ENCODE measurements around the gene BLOC1S3.

Gene BLOC1S3

DNA sequence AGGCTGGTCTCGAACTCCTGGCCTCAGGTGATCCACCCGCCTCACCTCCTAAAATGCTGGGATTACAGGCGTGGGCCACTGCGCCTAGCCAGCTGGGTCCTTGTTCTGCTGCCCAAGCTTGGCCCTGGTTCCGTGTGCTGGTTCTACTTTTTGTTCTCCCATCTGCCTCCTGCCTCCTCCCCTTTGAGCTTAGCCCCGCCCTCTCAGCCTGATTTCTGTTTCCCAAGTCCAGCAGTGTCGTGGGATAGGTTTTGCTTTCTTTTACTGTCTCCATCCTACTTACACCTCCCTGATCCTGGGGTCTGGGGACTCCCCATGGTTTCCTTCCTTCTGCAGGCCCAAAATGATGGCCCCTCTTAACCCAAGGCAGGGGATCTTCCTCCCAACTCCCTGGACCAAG lies 2.4 kb downstream of the BLOC1S3 start:
- TF ChIP-seq TAF1 (IDR thresholded peaks at IDR 0.05; ENCODE audit: borderline replicate concordance, insufficient read depth, low read length) (no peak), SIN3A (IDR thresholded peaks at IDR 0.05; ENCODE audit: borderline replicate concordance, insufficient read depth, low read length) (no peak), POLR2AphosphoS5 (IDR thresholded peaks at IDR 0.05; ENCODE audit: low read depth, low read length) (no peak), FOXP2 (optimal IDR thresholded peaks at IDR 0.05; ENCODE audit: borderline replicate concordance, extremely low read depth, extremely low read length, insufficient read depth) (no peak)
- TF ChIP-seq, protein P1, sequence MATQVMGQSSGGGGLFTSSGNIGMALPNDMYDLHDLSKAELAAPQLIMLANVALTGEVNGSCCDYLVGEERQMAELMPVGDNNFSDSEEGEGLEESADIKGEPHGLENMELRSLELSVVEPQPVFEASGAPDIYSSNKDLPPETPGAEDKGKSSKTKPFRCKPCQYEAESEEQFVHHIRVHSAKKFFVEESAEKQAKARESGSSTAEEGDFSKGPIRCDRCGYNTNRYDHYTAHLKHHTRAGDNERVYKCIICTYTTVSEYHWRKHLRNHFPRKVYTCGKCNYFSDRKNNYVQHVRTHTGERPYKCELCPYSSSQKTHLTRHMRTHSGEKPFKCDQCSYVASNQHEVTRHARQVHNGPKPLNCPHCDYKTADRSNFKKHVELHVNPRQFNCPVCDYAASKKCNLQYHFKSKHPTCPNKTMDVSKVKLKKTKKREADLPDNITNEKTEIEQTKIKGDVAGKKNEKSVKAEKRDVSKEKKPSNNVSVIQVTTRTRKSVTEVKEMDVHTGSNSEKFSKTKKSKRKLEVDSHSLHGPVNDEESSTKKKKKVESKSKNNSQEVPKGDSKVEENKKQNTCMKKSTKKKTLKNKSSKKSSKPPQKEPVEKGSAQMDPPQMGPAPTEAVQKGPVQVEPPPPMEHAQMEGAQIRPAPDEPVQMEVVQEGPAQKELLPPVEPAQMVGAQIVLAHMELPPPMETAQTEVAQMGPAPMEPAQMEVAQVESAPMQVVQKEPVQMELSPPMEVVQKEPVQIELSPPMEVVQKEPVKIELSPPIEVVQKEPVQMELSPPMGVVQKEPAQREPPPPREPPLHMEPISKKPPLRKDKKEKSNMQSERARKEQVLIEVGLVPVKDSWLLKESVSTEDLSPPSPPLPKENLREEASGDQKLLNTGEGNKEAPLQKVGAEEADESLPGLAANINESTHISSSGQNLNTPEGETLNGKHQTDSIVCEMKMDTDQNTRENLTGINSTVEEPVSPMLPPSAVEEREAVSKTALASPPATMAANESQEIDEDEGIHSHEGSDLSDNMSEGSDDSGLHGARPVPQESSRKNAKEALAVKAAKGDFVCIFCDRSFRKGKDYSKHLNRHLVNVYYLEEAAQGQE (IDR thresholded peaks at IDR 0.05; ENCODE audit: insufficient read depth in 1 of 2, low read depth in 2 of 2, low read length in 2 of 2), result no peak

DNA sequence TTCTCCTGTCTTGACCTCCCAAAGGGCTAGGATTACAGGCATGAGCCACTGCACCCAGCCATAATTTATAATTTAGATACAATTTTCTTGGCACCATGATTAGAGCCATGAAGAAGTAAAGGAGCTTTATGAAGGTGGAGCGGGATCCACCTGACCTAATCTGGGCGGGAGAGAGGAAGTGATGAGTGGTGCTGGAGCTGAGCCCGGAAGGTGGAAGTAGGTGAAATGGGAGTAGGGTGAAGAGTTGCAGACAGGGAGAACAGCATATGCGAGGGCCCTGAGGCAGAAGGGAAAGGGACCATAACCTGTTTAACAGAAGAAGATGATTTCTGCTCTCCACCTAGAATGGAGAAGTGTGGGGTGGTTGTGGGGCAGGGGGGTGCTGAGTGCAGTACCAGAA lies 4.2 kb downstream of the BLOC1S3 start:
- no peak for TF ChIP-seq TAF1 (IDR thresholded peaks at IDR 0.05; ENCODE audit: borderline replicate concordance, insufficient read depth, low read length)
- TF ChIP-seq SIN3A (IDR thresholded peaks at IDR 0.05; ENCODE audit: borderline replicate concordance, insufficient read depth, low read length), result no peak
- TF ChIP-seq POLR2AphosphoS5 (IDR thresholded peaks at IDR 0.05; ENCODE audit: low read depth, low read length), result no peak
- TF ChIP-seq FOXP2 (optimal IDR thresholded peaks at IDR 0.05; ENCODE audit: borderline replicate concordance, extremely low read depth, extremely low read length, insufficient read depth), result no peak
- TF ChIP-seq, protein P1 (IDR thresholded peaks at IDR 0.05; ENCODE audit: insufficient read depth in 1 of 2, low read depth in 2 of 2, low read length in 2 of 2), result no peak

- TF ChIP-seq SIN3A (IDR thresholded peaks at IDR 0.05; ENCODE audit: borderline replicate concordance, insufficient read depth, low read length) (no peak), TAF1 (IDR thresholded peaks at IDR 0.05; ENCODE audit: borderline replicate concordance, insufficient read depth, low read length) (no peak), POLR2AphosphoS5 (IDR thresholded peaks at IDR 0.05; ENCODE audit: low read depth, low read length) (no peak)
- TF ChIP-seq, protein P1 (IDR thresholded peaks at IDR 0.05; ENCODE audit: insufficient read depth in 1 of 2, low read depth in 2 of 2, low read length in 2 of 2), result no peak
Measured at GRCh38 chr19:45184115-45184514, 5.5 kb downstream of the BLOC1S3 start.

DNA sequence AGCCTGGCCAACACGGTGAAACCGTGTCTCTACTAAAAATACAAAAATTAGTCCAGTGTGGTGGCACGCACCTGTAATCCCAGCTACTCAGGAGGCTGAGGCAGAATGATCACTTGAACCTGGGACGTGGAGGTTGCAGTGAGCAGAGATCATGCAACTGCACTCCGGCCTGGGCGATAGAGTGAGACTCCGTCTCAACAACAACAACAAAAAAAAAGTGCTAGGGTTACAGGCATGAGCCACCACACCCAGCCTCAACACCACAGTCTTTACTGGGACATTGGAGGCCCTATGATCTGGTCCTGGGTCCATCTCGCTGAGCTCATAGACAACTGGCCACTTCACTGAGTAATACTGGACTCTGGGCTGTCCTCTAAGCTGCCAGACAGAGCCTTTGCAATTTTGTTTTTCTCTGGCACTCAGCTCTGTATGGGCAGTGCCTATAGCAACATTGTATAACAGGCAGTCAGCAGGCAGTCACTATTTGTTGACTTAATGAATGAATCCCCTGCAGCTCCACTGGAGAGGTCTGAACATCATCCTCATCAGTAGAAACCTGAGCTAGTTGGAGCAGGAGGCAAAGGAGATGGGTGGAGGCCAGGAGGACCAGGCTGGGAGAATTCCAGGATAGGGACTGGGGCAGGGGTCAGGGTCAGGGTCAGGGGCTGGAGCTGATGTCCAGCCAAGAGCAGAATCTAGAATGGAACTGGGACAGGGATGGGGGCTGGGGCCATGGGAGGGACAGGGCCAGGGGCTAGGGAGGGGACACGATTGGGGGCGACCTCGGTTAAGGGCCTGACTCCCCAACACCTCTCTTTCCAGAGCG lies 8.1 kb downstream of the BLOC1S3 start:
- TF ChIP-seq SIN3A (IDR thresholded peaks at IDR 0.05; ENCODE audit: borderline replicate concordance, insufficient read depth, low read length) (no peak), POLR2AphosphoS5 (IDR thresholded peaks at IDR 0.05; ENCODE audit: low read depth, low read length) (no peak), FOXP2 (optimal IDR thresholded peaks at IDR 0.05; ENCODE audit: borderline replicate concordance, extremely low read depth, extremely low read length, insufficient read depth) (no peak), TAF1 (IDR thresholded peaks at IDR 0.05; ENCODE audit: borderline replicate concordance, insufficient read depth, low read length) (no peak)
- TF ChIP-seq, protein P1 (IDR thresholded peaks at IDR 0.05; ENCODE audit: insufficient read depth in 1 of 2, low read depth in 2 of 2, low read length in 2 of 2), result no peak
